Suprapubic skin (tissue), 4 donors: ENCODE results near the gene PRXL2A.

ENCODE experiments used
- CTCF ChIP-seq, 2 donors: fragments of 200-600 bp in 1 of 2; fragments of 450-650 bp in 1 of 2; sonication (generic) in 1 of 2; IDR thresholded peaks; one replicate each; pipeline ENCODE4 v1.5.1; 2016 to 2019; ENCODE audit warnings: antibody characterized with exemption in 2 of 2, mild to moderate bottlenecking in 1 of 2, moderate library complexity in 1 of 2
- EP300 ChIP-seq: sonication (generic); formaldehyde crosslinking; IDR thresholded peaks from one replicate; pipeline ENCODE4 v1.6.1; 2017; ENCODE audit warnings: antibody characterized with exemption
- POLR2A ChIP-seq, 2 donors: fragments of 450-650 bp; IDR thresholded peaks; one replicate each; pipeline ENCODE4 v1.6.1; 2017; ENCODE audit warnings: antibody characterized with exemption in 2 of 2, mild to moderate bottlenecking in 2 of 2, moderate library complexity in 2 of 2
- POLR2AphosphoS5 ChIP-seq, 3 donors: sonication (generic); formaldehyde crosslinking; IDR thresholded peaks; one replicate each; pipeline ENCODE4 v1.6.1; 2017; ENCODE audit warnings: antibody characterized with exemption in 3 of 3

- TF ChIP-seq CTCF (IDR thresholded peaks at IDR 0.05) = no peak
- no peak for TF ChIP-seq POLR2A (IDR thresholded peaks at IDR 0.05)
- TF ChIP-seq POLR2AphosphoS5 (IDR thresholded peaks at IDR 0.05) = no peak
- no peak for TF ChIP-seq EP300
These were observed 77.0 kb downstream of the PRXL2A start for GRCh38 chr10:80485076-80485945.
